ENCODE measurements around the gene MAN1A1.

- TF ChIP-seq CTCF (IDR thresholded peaks at IDR 0.05) (no peak), POLR2A (IDR thresholded peaks at IDR 0.05) (no peak)
Observed at GRCh38 chr6:119327810-119328209, 21.8 kb downstream of the MAN1A1 start.

All from body of pancreas (tissue), 4 donors.